HUES64 (cell line): ENCODE data around the gene ADAMTS9.

Experiments used
- H3K27ac ChIP-seq: 2 replicates; pipeline ENCODE4 v1.7.0; 2013; ENCODE audit warnings: low read depth, low read length, inconsistent platforms
- H3K27me3 ChIP-seq: 2 replicates; pipeline ENCODE4 v1.6.1; 2013; ENCODE audit warnings: mild to moderate bottlenecking, low read length; ENCODE audit not compliant: insufficient read depth
- H3K36me3 ChIP-seq: 2 replicates; pipeline ENCODE4 v1.6.1; 2013; ENCODE audit warnings: mild to moderate bottlenecking, low read length; ENCODE audit not compliant: insufficient read depth
- H3K4me1 ChIP-seq: 2 replicates; pipeline ENCODE4 v1.6.1; 2013; ENCODE audit warnings: mild to moderate bottlenecking, low read length, moderate library complexity; ENCODE audit not compliant: insufficient read depth
- H3K4me3 ChIP-seq: 2 replicates; pipeline ENCODE4 v1.5.1; 2013; ENCODE audit warnings: mild to moderate bottlenecking, low read length, moderate library complexity
- H3K9ac ChIP-seq: 2 replicates; pipeline ENCODE4 v1.6.1; 2013; ENCODE audit warnings: mild to moderate bottlenecking, low read depth, low read length
- H3K9me3 ChIP-seq: 2 replicates; pipeline ENCODE4 v1.6.1; 2013; ENCODE audit warnings: low read depth, low read length; ENCODE audit not compliant: insufficient read depth
- WGBS: fragments of 150-250, 120-280 bp; methylation state at CpG from one replicate; pipeline ENCODE4 v1.1.7; 2013; ENCODE audit warnings: missing lambda C conversion rate; 5-methylcytosine and 5-hydroxymethylcytosine counted together

Gene ADAMTS9

GRCh38 chr3:64685800-64686445, 1.9 kb downstream of the ADAMTS9 start:
- H3K9me3 ChIP-seq, result no peaks in the 10 kb centered on the region
- peak overlapping the region; percentile 62 for H3K4me3 ChIP-seq
- peaks cover 48% of the 10 kb centered on the region for H3K4me1 ChIP-seq
- H3K27ac ChIP-seq, result peak overlapping the region; percentile 57; the same call in 1 of the 2 replicates
- WGBS, result under 1% methylated on average over 42 of the region's 42 CpGs
- H3K36me3 ChIP-seq, result no peaks in the 10 kb centered on the region; the same call in 1 of the 2 replicates
- H3K27me3 ChIP-seq, result peaks cover 91% of the 10 kb centered on the region
- H3K9ac ChIP-seq, result peak overlapping the region; percentile 11; the same call in 1 of the 2 replicates

- peak overlapping the region; percentile 62 for H3K4me3 ChIP-seq
- WGBS, result under 1% methylated on average over 32 of the region's 32 CpGs
- peaks cover 53% of the 10 kb centered on the region for H3K4me1 ChIP-seq
- no peaks in the 10 kb centered on the region for H3K9me3 ChIP-seq
- no peak overlapping the region for H3K9ac ChIP-seq
- no peak overlapping the region for H3K27ac ChIP-seq
- no peaks in the 10 kb centered on the region; the same call in 1 of the 2 replicates for H3K36me3 ChIP-seq
- H3K27me3 ChIP-seq, result peaks cover 91% of the 10 kb centered on the region
Observed at GRCh38 chr3:64685331-64685799, 2.4 kb downstream of the ADAMTS9 start.

GRCh38 chr3:64684715-64685261, 3.0 kb downstream of the ADAMTS9 start:
- no peaks in the 10 kb centered on the region for H3K9me3 ChIP-seq
- H3K9ac ChIP-seq, result no peak overlapping the region
- peak overlapping the region; percentile 62 for H3K4me3 ChIP-seq
- 11% methylated on average over 22 of the region's 22 CpGs for WGBS
- H3K4me1 ChIP-seq, result peaks cover 49% of the 10 kb centered on the region
- peaks cover 2% of the 10 kb centered on the region; the same call in 1 of the 2 replicates for H3K36me3 ChIP-seq
- H3K27me3 ChIP-seq, result peaks cover 91% of the 10 kb centered on the region
- no peak overlapping the region for H3K27ac ChIP-seq

- peaks cover 4% of the 10 kb centered on the region; the same call in 1 of the 2 replicates for H3K36me3 ChIP-seq
- peaks cover 60% of the 10 kb centered on the region for H3K4me1 ChIP-seq
- WGBS, result 32% methylated on average over 3 of the region's 3 CpGs
- peaks cover 78% of the 10 kb centered on the region for H3K27me3 ChIP-seq
- H3K27ac ChIP-seq, result no peak overlapping the region; the same call in 1 of the 2 replicates
- no peak overlapping the region for H3K9ac ChIP-seq
- H3K4me3 ChIP-seq, result no peak overlapping the region
- H3K9me3 ChIP-seq, result no peaks in the 10 kb centered on the region
Observed at GRCh38 chr3:64681827-64682226, 6.0 kb downstream of the ADAMTS9 start.

GRCh38 chr3:64681015-64681414, 6.8 kb downstream of the ADAMTS9 start:
- H3K36me3 ChIP-seq, result peaks cover 4% of the 10 kb centered on the region; the same call in 1 of the 2 replicates
- H3K9ac ChIP-seq, result no peak overlapping the region
- H3K27me3 ChIP-seq, result peaks cover 70% of the 10 kb centered on the region
- H3K27ac ChIP-seq, result no peak overlapping the region
- peaks cover 60% of the 10 kb centered on the region for H3K4me1 ChIP-seq
- WGBS, result 83% methylated on average over 4 of the region's 5 CpGs
- H3K4me3 ChIP-seq, result no peak overlapping the region
- no peaks in the 10 kb centered on the region for H3K9me3 ChIP-seq

- Histone ChIP-seq H3K4me3 (no peak overlapping the region), H3K27me3 (peaks cover 65% of the 10 kb centered on the region), H3K4me1 (peaks cover 60% of the 10 kb centered on the region), H3K36me3 (peaks cover 4% of the 10 kb centered on the region; the same call in 1 of the 2 replicates), H3K9me3 (no peaks in the 10 kb centered on the region), H3K9ac (no peak overlapping the region), H3K27ac (no peak overlapping the region)
- 94% methylated on average over 4 of the region's 4 CpGs for WGBS
Observed at GRCh38 chr3:64680334-64680733, 7.5 kb downstream of the ADAMTS9 start.

- Histone ChIP-seq H3K27ac (no peak overlapping the region; the same call in 1 of the 2 replicates), H3K4me3 (peak overlapping the region; percentile 19; the same call in 1 of the 2 replicates), H3K4me1 (peaks cover 47% of the 10 kb centered on the region), H3K27me3 (peaks cover 43% of the 10 kb centered on the region), H3K9ac (no peak overlapping the region), H3K9me3 (no peaks in the 10 kb centered on the region), H3K36me3 (peaks cover 4% of the 10 kb centered on the region; the same call in 1 of the 2 replicates)
- WGBS, result 43% methylated on average over 2 of the region's 2 CpGs
Observed at GRCh38 chr3:64677961-64678716, 9.7 kb downstream of the ADAMTS9 start.

GRCh38 chr3:64676831-64677230, 11.0 kb downstream of the ADAMTS9 start:
- peaks cover 30% of the 10 kb centered on the region for H3K27me3 ChIP-seq

GRCh38 chr3:64675687-64676247, 12.0 kb downstream of the ADAMTS9 start:
- 96% methylated on average over 1 of the region's 1 CpG for WGBS
- Histone ChIP-seq H3K9me3 (no peaks in the 10 kb centered on the region), H3K27ac (no peak overlapping the region), H3K27me3 (peaks cover 20% of the 10 kb centered on the region), H3K36me3 (peaks cover 4% of the 10 kb centered on the region; the same call in 1 of the 2 replicates), H3K9ac (no peak overlapping the region), H3K4me1 (peaks cover 24% of the 10 kb centered on the region), H3K4me3 (no peak overlapping the region)

More at GRCh38 chr3:64676831-64677230, 11.0 kb downstream of the ADAMTS9 start:
- peaks cover 34% of the 10 kb centered on the region for H3K4me1 ChIP-seq
- H3K9ac ChIP-seq, result no peak overlapping the region
- H3K27ac ChIP-seq, result no peak overlapping the region
- no peak overlapping the region for H3K4me3 ChIP-seq
- no peaks in the 10 kb centered on the region for H3K9me3 ChIP-seq
- WGBS, result 83% methylated on average over 2 of the region's 2 CpGs
- H3K36me3 ChIP-seq, result peaks cover 4% of the 10 kb centered on the region; the same call in 1 of the 2 replicates

- no peak overlapping the region for H3K27ac ChIP-seq
- peaks cover 9% of the 10 kb centered on the region for H3K27me3 ChIP-seq
- H3K4me1 ChIP-seq, result peaks cover 18% of the 10 kb centered on the region
- no peaks in the 10 kb centered on the region for H3K9me3 ChIP-seq
- H3K36me3 ChIP-seq, result peaks cover under 1% of the 10 kb centered on the region; the same call in 1 of the 2 replicates
- H3K4me3 ChIP-seq, result no peak overlapping the region
- 77% methylated on average over 4 of the region's 4 CpGs for WGBS
- no peak overlapping the region for H3K9ac ChIP-seq
Observed at GRCh38 chr3:64674591-64675076, 13.2 kb downstream of the ADAMTS9 start.
